Renal cortical epithelial cell (primary cell): ENCODE results near the gene PLCXD1. TPM values are rescaled to one million over a fixed set of nuclear protein-coding genes. Genes with fewer than 3 reads are reported as not detected.
"Not testable (repeated sequence)": the region's sequence is repeated elsewhere in the genome, so short reads cannot be mapped to it uniquely, and the experiment has no call there.

Experiments used
- DNase-seq: peaks from one replicate; pipeline ENCODE4 v3.0.0-alpha.2; 2011; ENCODE audit warnings: low read depth
- total RNA-seq: library from RNA; depleted of rRNA; stranded (reverse); fragments of >200 nt; gene quantifications from 2 replicates; pipeline ENCODE4 v1.2.3, GENCODE V29; 2014

Gene PLCXD1
- total RNA-seq, 1 donor from 2014 or later: 10.4 TPM

GRCh38 chrX:351324-351641 is 70.1 kb downstream of the PLCXD1 start:
- DNase-seq: not testable (repeated sequence)

- no peak for DNase-seq
Observed at GRCh38 chrX:351736-352135, 70.6 kb downstream of the PLCXD1 start.

- no peak for DNase-seq
Observed at GRCh38 chrX:352181-352580, 71.0 kb downstream of the PLCXD1 start.

GRCh38 chrX:352582-353314 is 71.6 kb downstream of the PLCXD1 start:
- no peak for DNase-seq

Other genes with a start within 250 kb of the PLCXD1 start
- gene GTPBP6, start 37.4 kb downstream of the PLCXD1 start, total RNA-seq: 19.6 and 24.9 TPM in 2 replicates
- 9.2 and 9.5 TPM in 2 replicates for gene PPP2R3B, start 105.5 kb downstream of the PLCXD1 start, total RNA-seq